Measurements from ENCODE around the gene UNC45A.

The UNC45A gene

GRCh38 chr15:90946941-90947576 is 12.0 kb downstream of the UNC45A start:
- DNase-seq = no peak

- DNase-seq = no peak
Observed at GRCh38 chr15:90947577-90948357, 12.7 kb downstream of the UNC45A start.

- DNase-seq = no peak
Observed at GRCh38 chr15:90948506-90948905, 13.4 kb downstream of the UNC45A start.

- DNase-seq = no peak
Observed at GRCh38 chr15:90949979-90950675, 15.0 kb downstream of the UNC45A start.

- DNase-seq = no peak
Observed at GRCh38 chr15:90950676-90951075, 15.6 kb downstream of the UNC45A start.

- no peak for DNase-seq
Observed at GRCh38 chr15:90952901-90953677, 18.0 kb downstream of the UNC45A start.

- no peak for DNase-seq
Observed at GRCh38 chr15:90953947-90954711, 19.0 kb downstream of the UNC45A start.

- DNase-seq = peak; percentile 88
Observed at GRCh38 chr15:90954712-90955623, 19.9 kb downstream of the UNC45A start, which contains the start of gene RCCD1. RCCD1 (plus strand) TSS chr15:90954884; CDS start chr15:90956735, 1,851 bp downstream.

- DNase-seq = no peak
Observed at GRCh38 chr15:90955624-90956273, 20.7 kb downstream of the UNC45A start.

- peak; percentile 58 for DNase-seq
Observed at GRCh38 chr15:90956274-90957030, 21.4 kb downstream of the UNC45A start.

- no peak for DNase-seq
Observed at GRCh38 chr15:90957031-90957790, 22.1 kb downstream of the UNC45A start.

GRCh38 chr15:90957791-90958190 is 22.7 kb downstream of the UNC45A start:
- DNase-seq = no peak

GRCh38 chr15:90959028-90959595 is 24.0 kb downstream of the UNC45A start:
- no peak for DNase-seq

GRCh38 chr15:90959894-90960293 is 24.8 kb downstream of the UNC45A start:
- no peak for DNase-seq

- no peak for DNase-seq
Observed at GRCh38 chr15:90960298-90961091, 25.4 kb downstream of the UNC45A start.

GRCh38 chr15:90962021-90962420 is 26.9 kb downstream of the UNC45A start:
- no peak for DNase-seq

GRCh38 chr15:90966262-90966661 is 31.2 kb downstream of the UNC45A start:
- no peak for DNase-seq

- no peak for DNase-seq
Observed at GRCh38 chr15:90967206-90967605, 32.1 kb downstream of the UNC45A start.

All from activated CD4-positive, CD25-positive, alpha-beta regulatory T cell treated with anti-CD3 and anti-CD28 coated beads, Interleukin-2, amount 50 U/mL, for 72 hours (primary cell).